H9 (cell line): ENCODE measurements around the gene CCDC33. TPM values are rescaled to one million over a fixed set of nuclear protein-coding genes. Genes with fewer than 3 reads are reported as not detected.

ENCODE experiments used
- DNase-seq: peaks from one replicate; pipeline ENCODE4 v3.0.0-alpha.2; 2017
- H2AFZ ChIP-seq: one replicate; pipeline ENCODE4 v1.6.1; 2013; ENCODE audit warnings: mild to moderate bottlenecking, low read length, control low read depth, moderate library complexity
- H2AK5ac ChIP-seq: 2 replicates; pipeline ENCODE4 v1.6.1; 2013; ENCODE audit warnings: low read length, control low read depth, mixed read lengths; ENCODE audit not compliant: insufficient read length
- H2BK120ac ChIP-seq: one replicate; pipeline ENCODE4 v1.6.1; 2013; ENCODE audit warnings: low read depth, mild to moderate bottlenecking, low read length, control low read depth, inconsistent platforms; ENCODE audit not compliant: poor library complexity, severe bottlenecking
- H2BK12ac ChIP-seq: 2 replicates; pipeline ENCODE4 v1.6.1; 2013; ENCODE audit warnings: low read length, control low read depth, mixed read lengths, low read depth; ENCODE audit not compliant: insufficient read length
- H2BK15ac ChIP-seq: 2 replicates; pipeline ENCODE4 v1.6.1; 2013; ENCODE audit warnings: low read depth, low read length, control low read depth
- H2BK20ac ChIP-seq: one replicate; pipeline ENCODE4 v1.6.1; 2013; ENCODE audit warnings: low read depth, mild to moderate bottlenecking, low read length, control low read depth, inconsistent platforms; ENCODE audit not compliant: poor library complexity, severe bottlenecking
- H2BK5ac ChIP-seq: 2 replicates; pipeline ENCODE4 v1.6.1; 2013; ENCODE audit warnings: low read length, control low read depth, mixed read lengths; ENCODE audit not compliant: insufficient read length
- H3K14ac ChIP-seq: 2 replicates; pipeline ENCODE4 v1.6.1; 2013; ENCODE audit warnings: low read length, control low read depth; ENCODE audit not compliant: insufficient read depth
- H3K18ac ChIP-seq: 2 replicates; pipeline ENCODE4 v1.6.1; 2013; ENCODE audit warnings: low read depth, mild to moderate bottlenecking, mixed read lengths, low read length, control low read depth; ENCODE audit not compliant: insufficient read length
- H3K23ac ChIP-seq: 2 replicates; pipeline ENCODE4 v1.6.1; 2013; ENCODE audit warnings: low read length, control low read depth, mixed read lengths, low read depth; ENCODE audit not compliant: insufficient read length
- H3K23me2 ChIP-seq: 2 replicates; pipeline ENCODE4 v1.6.1; 2013; ENCODE audit warnings: low read depth, mild to moderate bottlenecking, mixed read lengths, low read length, control low read depth; ENCODE audit not compliant: insufficient read length, poor library complexity, severe bottlenecking
- H3K27ac ChIP-seq: 2 replicates; pipeline ENCODE4 v1.5.1; 2013; ENCODE audit warnings: low read length, control low read depth, mixed read lengths, low read depth; ENCODE audit not compliant: insufficient read length
- H3K27me3 ChIP-seq: 2 replicates; pipeline ENCODE4 v1.6.1; 2013; ENCODE audit warnings: low read length, control low read depth, inconsistent platforms; ENCODE audit not compliant: insufficient read depth
- H3K4ac ChIP-seq: 2 replicates; pipeline ENCODE4 v1.6.1; 2013; ENCODE audit warnings: low read depth, mild to moderate bottlenecking, control low read depth, inconsistent platforms, low read length, moderate library complexity
- H3K4me1 ChIP-seq: 2 replicates; pipeline ENCODE4 v1.6.1; 2013; ENCODE audit warnings: low read length, control low read depth, inconsistent platforms; ENCODE audit not compliant: insufficient read depth
- H3K4me2 ChIP-seq: 2 replicates; pipeline ENCODE4 v1.6.1; 2013; ENCODE audit warnings: low read length, control low read depth, mixed read lengths; ENCODE audit not compliant: insufficient read length, insufficient read depth
- H3K56ac ChIP-seq: 2 replicates; pipeline ENCODE4 v1.6.1; 2013; ENCODE audit warnings: low read depth, mild to moderate bottlenecking, mixed read lengths, low read length, control low read depth; ENCODE audit not compliant: insufficient read length
- H3K79me1 ChIP-seq: 2 replicates; pipeline ENCODE4 v1.6.1; 2013; ENCODE audit warnings: low read depth, mild to moderate bottlenecking, moderate library complexity, low read length, control low read depth, inconsistent platforms; ENCODE audit not compliant: insufficient read depth, poor library complexity, severe bottlenecking
- H3K79me2 ChIP-seq: 2 replicates; pipeline ENCODE4 v1.6.1; 2013; ENCODE audit warnings: low read length, control low read depth, inconsistent platforms; ENCODE audit not compliant: insufficient read depth
- H3K9ac ChIP-seq: 2 replicates; pipeline ENCODE4 v1.6.1; 2013; ENCODE audit warnings: low read length, control low read depth, mixed read lengths; ENCODE audit not compliant: insufficient read length; ENCODE audit errors: extremely low read depth
- H3K9me3 ChIP-seq: one replicate; pipeline ENCODE4 v1.6.1; 2013; ENCODE audit warnings: low read depth, low read length, inconsistent platforms; ENCODE audit not compliant: control insufficient read depth
- H3T11ph ChIP-seq: one replicate; pipeline ENCODE4 v1.6.1; 2013; ENCODE audit warnings: mild to moderate bottlenecking, low read length, control low read depth, inconsistent platforms
- H4K20me1 ChIP-seq: one replicate; pipeline ENCODE4 v1.6.1; 2013; ENCODE audit not compliant: control insufficient read depth, insufficient read length, insufficient read depth
- H4K5ac ChIP-seq: 2 replicates; pipeline ENCODE4 v1.6.1; 2013; ENCODE audit warnings: low read depth, mild to moderate bottlenecking, mixed read lengths, low read length, control low read depth; ENCODE audit not compliant: insufficient read length
- H4K8ac ChIP-seq: replicated peaks from 2 replicates; pipeline ENCODE4 v1.6.1; 2013; ENCODE audit warnings: low read length, control low read depth, mixed read lengths, low read depth; ENCODE audit not compliant: insufficient read length
- H4K91ac ChIP-seq: 2 replicates; pipeline ENCODE4 v1.6.1; 2013; ENCODE audit warnings: low read depth, mild to moderate bottlenecking, moderate library complexity, mixed read lengths, low read length, control low read depth; ENCODE audit not compliant: insufficient read length
- H3K27ac Mint-ChIP-seq, 3 experiments: 2 replicates in 2 of 3; 3 replicates in 1 of 3; pipeline ENCODE4 v1.8.0; 2020 to 2021; ENCODE audit warnings: mixed read lengths in 3 of 3, mild to moderate bottlenecking in 1 of 3, moderate library complexity in 1 of 3
- H3K27me3 Mint-ChIP-seq: 2 replicates; pipeline ENCODE4 v1.8.0; 2021; ENCODE audit warnings: low read depth, mild to moderate bottlenecking, moderate library complexity, mixed read lengths
- H3K36me3 Mint-ChIP-seq, 3 experiments: 2 replicates in 2 of 3; 3 replicates in 1 of 3; pipeline ENCODE4 v1.8.0; 2020 to 2021; ENCODE audit warnings: low read depth in 3 of 3, mixed read lengths in 3 of 3; ENCODE audit not compliant: insufficient read depth in 1 of 3
- H3K4me1 Mint-ChIP-seq, 2 experiments: 2 replicates each; pipeline ENCODE4 v1.8.0; 2020; ENCODE audit warnings: mixed read lengths in 2 of 2
- H3K4me3 Mint-ChIP-seq, 2 experiments: 2 replicates in 1 of 2; 3 replicates in 1 of 2; pipeline ENCODE4 v1.8.0; 2020 to 2021; ENCODE audit warnings: mild to moderate bottlenecking in 2 of 2, mixed read lengths in 2 of 2, moderate library complexity in 1 of 2
- H3K9me3 Mint-ChIP-seq, 2 experiments: 2 replicates in 1 of 2; 3 replicates in 1 of 2; pipeline ENCODE4 v1.8.0; 2020; ENCODE audit warnings: mild to moderate bottlenecking in 2 of 2, mixed read lengths in 2 of 2, moderate library complexity in 1 of 2
- CTCF ChIP-seq: fragments of 200-600 bp; sonication (generic); conservative IDR thresholded peaks from 3 replicates; pipeline ENCODE4 v1.8.0; 2021; ENCODE audit warnings: antibody characterized with exemption, mild to moderate bottlenecking
- WGBS: extraction: QIAGEN DNeasy Blood & Tissue Kit; methylation state at CpG from one replicate; pipeline ENCODE4 v1.1.7; 2013; ENCODE audit warnings: missing lambda C conversion rate, low lambda C conversion rate, mixed read lengths; ENCODE audit not compliant: insufficient read length; ENCODE audit errors: extremely low coverage; 5-methylcytosine and 5-hydroxymethylcytosine counted together
- total RNA-seq: library from RNA; stranded (reverse); gene quantifications from 2 replicates; pipeline ENCODE4 v1.2.1, GENCODE V29; 2021

The CCDC33 gene
- total RNA-seq, 1 experiment from 2014 or later: 4.6 TPM

GRCh38 chr15:74205582-74205947, 30.6 kb upstream of the CCDC33 start:
- Histone ChIP-seq H3K9ac (no peak overlapping the region), H3K79me2 (no peaks in the 10 kb centered on the region), H2BK5ac (no peak overlapping the region), H3K56ac (no peak overlapping the region), H2BK20ac (no peak overlapping the region), H3K18ac (no peak overlapping the region), H3K14ac (no peak overlapping the region), H3K27me3 (no peaks in the 10 kb centered on the region), H3T11ph (no peak overlapping the region), H4K5ac (no peak overlapping the region), H3K23ac (no peak overlapping the region), H2BK15ac (no peak overlapping the region), H3K9me3 (no peaks in the 10 kb centered on the region), H2BK12ac (no peak overlapping the region), H4K8ac (no peak overlapping the region), H2AK5ac (no peak overlapping the region), H3K79me1 (no peaks in the 10 kb centered on the region), H3K4me1 (peaks cover 23% of the 10 kb centered on the region; the same call in 1 of the 2 replicates), H4K91ac (no peak overlapping the region), H2AFZ (no peak overlapping the region), H3K4me2 (no peak overlapping the region), H2BK120ac (no peak overlapping the region), H3K4ac (no peak overlapping the region), H3K27ac (no peak overlapping the region), H4K20me1 (no peaks in the 10 kb centered on the region), H3K23me2 (peaks cover 18% of the 10 kb centered on the region)
- H3K27ac Mint-ChIP-seq: no peak overlapping the region
- peaks cover 7 to 10% (median 9%) of the 10 kb centered on the region in 3 experiments; a peak in 6 of 7 replicates for H3K36me3 Mint-ChIP-seq
- peaks cover 52% of the 10 kb centered on the region for H3K27me3 Mint-ChIP-seq
- H3K4me3 Mint-ChIP-seq: no peak overlapping the region
- H3K9me3 Mint-ChIP-seq: no peaks in the 10 kb centered on the region
- H3K4me1 Mint-ChIP-seq: peaks cover 71 to 79% of the 10 kb centered on the region in 2 experiments
- WGBS: no CpG with 5 or more reads among the region's 4 CpGs
- no peak for DNase-seq
- TF ChIP-seq CTCF: no peak
